PC-3 (cell line): ENCODE measurements around the gene ITSN1.

Experiments used
- EZH2 ChIP-seq: fragments of 300-600 bp; sonication (generic); IDR thresholded peaks from one replicate; pipeline ENCODE4 v1.6.1; 2017; ENCODE audit warnings: antibody characterized with exemption, mild to moderate bottlenecking, low read length; ENCODE audit not compliant: unreplicated experiment
- EZH2phosphoT487 ChIP-seq: fragments of 300-600 bp; sonication (generic); IDR thresholded peaks from 2 replicates; pipeline ENCODE4 v1.6.1; 2018; ENCODE audit warnings: mild to moderate bottlenecking, antibody characterized with exemption, low read length, borderline replicate concordance
- TF ChIP-seq, protein P1 (sequence below): fragments of 300-600 bp; sonication (generic); conservative IDR thresholded peaks from 2 replicates; pipeline ENCODE4 v1.5.1; 2017; ENCODE audit warnings: antibody characterized with exemption, low read depth, mild to moderate bottlenecking, low read length

DNA sequence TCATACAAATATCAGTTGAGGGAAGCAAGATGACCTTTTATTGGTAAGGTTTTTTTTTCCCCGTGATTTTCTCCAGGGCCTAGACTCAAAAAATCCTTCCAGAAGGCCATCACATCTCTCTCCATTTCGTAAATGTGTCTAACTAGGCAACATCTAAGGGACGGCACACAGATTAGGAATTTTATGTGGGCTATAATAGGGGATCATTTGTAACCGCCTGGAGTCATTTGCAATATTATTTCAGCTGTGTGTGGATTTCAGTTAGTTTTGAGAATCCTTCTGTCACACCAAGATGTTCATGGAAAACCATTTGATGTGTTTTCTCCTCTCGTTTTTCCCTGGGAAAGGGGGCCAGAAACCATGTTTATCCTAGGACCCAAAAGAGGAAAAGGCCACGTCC is 210.2 kb downstream of the ITSN1 start:
- TF ChIP-seq EZH2 (no peak), EZH2phosphoT487 (no peak)
- TF ChIP-seq, protein P1, sequence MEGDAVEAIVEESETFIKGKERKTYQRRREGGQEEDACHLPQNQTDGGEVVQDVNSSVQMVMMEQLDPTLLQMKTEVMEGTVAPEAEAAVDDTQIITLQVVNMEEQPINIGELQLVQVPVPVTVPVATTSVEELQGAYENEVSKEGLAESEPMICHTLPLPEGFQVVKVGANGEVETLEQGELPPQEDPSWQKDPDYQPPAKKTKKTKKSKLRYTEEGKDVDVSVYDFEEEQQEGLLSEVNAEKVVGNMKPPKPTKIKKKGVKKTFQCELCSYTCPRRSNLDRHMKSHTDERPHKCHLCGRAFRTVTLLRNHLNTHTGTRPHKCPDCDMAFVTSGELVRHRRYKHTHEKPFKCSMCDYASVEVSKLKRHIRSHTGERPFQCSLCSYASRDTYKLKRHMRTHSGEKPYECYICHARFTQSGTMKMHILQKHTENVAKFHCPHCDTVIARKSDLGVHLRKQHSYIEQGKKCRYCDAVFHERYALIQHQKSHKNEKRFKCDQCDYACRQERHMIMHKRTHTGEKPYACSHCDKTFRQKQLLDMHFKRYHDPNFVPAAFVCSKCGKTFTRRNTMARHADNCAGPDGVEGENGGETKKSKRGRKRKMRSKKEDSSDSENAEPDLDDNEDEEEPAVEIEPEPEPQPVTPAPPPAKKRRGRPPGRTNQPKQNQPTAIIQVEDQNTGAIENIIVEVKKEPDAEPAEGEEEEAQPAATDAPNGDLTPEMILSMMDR = no peak
